Tibial artery (tissue), 4 donors: Measurements from ENCODE around the gene UBA1.

Source experiments
- DNase-seq, 2 donors: peaks; one replicate each; pipeline ENCODE4 v3.0.0-alpha.2; 2019
- H3K27ac ChIP-seq, 2 donors: fragments of 200-600 bp; sonication (generic) in 1 of 2; 1 replicate in 1 of 2; 2 replicates in 1 of 2; pipeline ENCODE4 v1.5.1; 2018 to 2019; ENCODE audit warnings: mild to moderate bottlenecking in 1 of 2
- H3K27me3 ChIP-seq, 2 donors: fragments of 200-600 bp; sonication (generic) in 1 of 2; one replicate each; pipeline versions ENCODE4 v1.5.1 to v1.6.0; 2016 to 2019
- H3K36me3 ChIP-seq, 3 donors: fragments of 200-600 bp; sonication (generic) in 2 of 3; one replicate each; pipeline ENCODE4 v1.5.1; 2016 to 2019; ENCODE audit warnings: mild to moderate bottlenecking in 2 of 3
- H3K4me1 ChIP-seq, 4 donors: fragments of 200-600 bp; sonication (generic) in 2 of 4; 1 replicate in 3 of 4; 2 replicates in 1 of 4; pipeline ENCODE4 v1.5.1; 2016 to 2019
- H3K4me3 ChIP-seq, 2 donors: fragments of 200-600 bp; sonication (generic) in 1 of 2; 1 replicate in 1 of 2; 2 replicates in 1 of 2; pipeline ENCODE4 v1.5.1; 2018 to 2019; ENCODE audit warnings: mild to moderate bottlenecking in 2 of 2
- H3K9me3 ChIP-seq, 3 donors: fragments of 200-600 bp; sonication (generic) in 1 of 3; one replicate each; pipeline ENCODE4 v1.5.1; 2016 to 2019
- intact Hi-C: fragments of 100-400 bp; cut with DNase I; formaldehyde crosslinking; loops from one replicate; pipeline ENCODE4 v1.15.0; 2023; ENCODE audit warnings: low total_unique reads
- TF ChIP-seq, protein P1 (sequence below), 2 experiments: fragments of 200-600 bp in 1 of 2; fragments of 450-650 bp in 1 of 2; IDR thresholded peaks; one replicate each; pipeline ENCODE4 v1.5.1; 2017 to 2019; ENCODE audit warnings: antibody characterized with exemption in 2 of 2, mild to moderate bottlenecking in 1 of 2, moderate library complexity in 1 of 2

Gene UBA1

GRCh38 chrX:47175588-47175980, 18.0 kb upstream of the UBA1 start:
- DNase-seq: no peak
- H3K4me3 ChIP-seq: no peak overlapping the region
- H3K4me1 ChIP-seq: peaks cover 0 to 10% (median 0%) of the 10 kb centered on the region in 4 donors
- TF ChIP-seq, protein P1, sequence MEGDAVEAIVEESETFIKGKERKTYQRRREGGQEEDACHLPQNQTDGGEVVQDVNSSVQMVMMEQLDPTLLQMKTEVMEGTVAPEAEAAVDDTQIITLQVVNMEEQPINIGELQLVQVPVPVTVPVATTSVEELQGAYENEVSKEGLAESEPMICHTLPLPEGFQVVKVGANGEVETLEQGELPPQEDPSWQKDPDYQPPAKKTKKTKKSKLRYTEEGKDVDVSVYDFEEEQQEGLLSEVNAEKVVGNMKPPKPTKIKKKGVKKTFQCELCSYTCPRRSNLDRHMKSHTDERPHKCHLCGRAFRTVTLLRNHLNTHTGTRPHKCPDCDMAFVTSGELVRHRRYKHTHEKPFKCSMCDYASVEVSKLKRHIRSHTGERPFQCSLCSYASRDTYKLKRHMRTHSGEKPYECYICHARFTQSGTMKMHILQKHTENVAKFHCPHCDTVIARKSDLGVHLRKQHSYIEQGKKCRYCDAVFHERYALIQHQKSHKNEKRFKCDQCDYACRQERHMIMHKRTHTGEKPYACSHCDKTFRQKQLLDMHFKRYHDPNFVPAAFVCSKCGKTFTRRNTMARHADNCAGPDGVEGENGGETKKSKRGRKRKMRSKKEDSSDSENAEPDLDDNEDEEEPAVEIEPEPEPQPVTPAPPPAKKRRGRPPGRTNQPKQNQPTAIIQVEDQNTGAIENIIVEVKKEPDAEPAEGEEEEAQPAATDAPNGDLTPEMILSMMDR (IDR thresholded peaks at IDR 0.05): no peak
- intact Hi-C loops: no loop called here
- H3K9me3 ChIP-seq: no peaks in the 10 kb centered on the region
- peaks cover 14 to 95% (median 90%) of the 10 kb centered on the region in 3 donors for H3K36me3 ChIP-seq
- no peaks in the 10 kb centered on the region for H3K27me3 ChIP-seq
- no peak overlapping the region for H3K27ac ChIP-seq

DNA sequence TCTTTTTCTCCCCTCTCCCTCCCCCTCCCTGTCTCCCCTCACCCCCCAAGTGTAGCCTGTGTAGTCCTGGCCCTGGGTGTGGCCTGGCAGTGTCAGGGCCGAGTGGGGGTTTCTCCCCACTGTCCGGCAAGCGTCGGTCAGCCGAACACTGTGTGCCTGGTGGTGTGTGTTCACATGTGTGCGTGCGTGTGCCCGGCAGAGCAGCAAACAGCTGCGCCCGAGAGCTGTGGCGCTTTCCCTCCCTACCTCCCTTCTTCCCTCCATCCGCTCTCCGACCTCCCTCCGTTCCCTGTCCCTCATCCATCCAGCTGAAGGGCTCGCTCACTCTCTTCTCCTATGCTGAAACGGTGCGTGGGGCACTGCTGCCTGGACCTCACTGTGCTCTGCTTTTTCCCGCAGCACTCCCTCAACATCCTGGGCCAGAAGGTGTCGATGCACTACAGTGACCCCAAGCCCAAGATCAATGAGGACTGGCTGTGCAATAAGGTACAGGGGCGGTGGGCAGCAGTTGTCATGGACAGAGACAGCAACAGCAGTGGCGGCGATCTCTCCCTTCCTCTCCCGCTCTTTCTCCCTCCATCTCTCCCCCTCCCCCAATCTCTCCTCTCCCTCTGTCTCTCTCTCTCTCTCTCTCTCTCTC, 17.4 kb upstream of the UBA1 start:
- TF ChIP-seq, protein P1 (IDR thresholded peaks at IDR 0.05): no peak
- DNase-seq: no peak

DNA sequence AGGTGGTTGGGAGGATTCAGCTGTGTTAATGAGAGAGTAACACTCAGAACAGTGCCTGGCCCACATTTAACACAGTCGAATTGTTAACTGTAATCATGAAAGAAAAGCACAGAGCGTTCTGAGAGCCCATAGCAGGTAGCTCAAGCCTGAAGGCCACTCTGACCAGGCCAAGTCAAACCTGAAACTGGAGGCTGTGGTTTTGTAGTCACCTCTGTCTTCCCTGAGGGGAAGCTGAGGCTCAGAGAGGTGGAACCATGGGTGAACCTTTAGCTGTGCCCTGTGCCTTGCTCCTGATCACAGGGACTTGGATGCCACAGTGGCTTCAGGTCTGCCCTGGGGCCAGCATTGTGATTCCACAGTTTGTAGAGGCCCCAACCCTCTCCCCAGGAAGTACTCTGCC, 16.6 kb upstream of the UBA1 start:
- Histone ChIP-seq H3K36me3 (peaks cover 18 to 94% (median 93%) of the 10 kb centered on the region in 3 donors), H3K4me3 (no peak overlapping the region), H3K27me3 (no peaks in the 10 kb centered on the region), H3K27ac (no peak overlapping the region), H3K4me1 (peaks cover 0 to 10% (median 0%) of the 10 kb centered on the region in 4 donors), H3K9me3 (no peaks in the 10 kb centered on the region)
- DNase-seq: peak in 1 of 2 donors; percentile 1
- TF ChIP-seq, protein P1 (IDR thresholded peaks at IDR 0.05): no peak
- intact Hi-C loops: no loop called here

More for the DNA sequence above, 17.4 kb upstream of the UBA1 start:
- H3K9me3 ChIP-seq: no peaks in the 10 kb centered on the region
- H3K4me1 ChIP-seq: peaks cover 0 to 10% (median 0%) of the 10 kb centered on the region in 4 donors
- no peak overlapping the region for H3K4me3 ChIP-seq
- H3K36me3 ChIP-seq: peaks cover 10 to 93% (median 90%) of the 10 kb centered on the region in 3 donors
- no peak overlapping the region for H3K27ac ChIP-seq
- intact Hi-C loops: no loop called here
- no peaks in the 10 kb centered on the region for H3K27me3 ChIP-seq

GRCh38 chrX:47178337-47178736, 15.3 kb upstream of the UBA1 start:
- Histone ChIP-seq H3K4me1 (peaks cover 0 to 10% (median 0%) of the 10 kb centered on the region in 4 donors), H3K27me3 (no peaks in the 10 kb centered on the region), H3K27ac (peak overlapping the region; percentile 41 to 60), H3K36me3 (peaks cover 23 to 92% (median 89%) of the 10 kb centered on the region in 3 donors), H3K9me3 (no peaks in the 10 kb centered on the region), H3K4me3 (no peak overlapping the region)
- peak in 1 of 2 donors; percentile 10 for DNase-seq
- intact Hi-C loops: no loop called here
- TF ChIP-seq, protein P1 (IDR thresholded peaks at IDR 0.05): no peak

DNA sequence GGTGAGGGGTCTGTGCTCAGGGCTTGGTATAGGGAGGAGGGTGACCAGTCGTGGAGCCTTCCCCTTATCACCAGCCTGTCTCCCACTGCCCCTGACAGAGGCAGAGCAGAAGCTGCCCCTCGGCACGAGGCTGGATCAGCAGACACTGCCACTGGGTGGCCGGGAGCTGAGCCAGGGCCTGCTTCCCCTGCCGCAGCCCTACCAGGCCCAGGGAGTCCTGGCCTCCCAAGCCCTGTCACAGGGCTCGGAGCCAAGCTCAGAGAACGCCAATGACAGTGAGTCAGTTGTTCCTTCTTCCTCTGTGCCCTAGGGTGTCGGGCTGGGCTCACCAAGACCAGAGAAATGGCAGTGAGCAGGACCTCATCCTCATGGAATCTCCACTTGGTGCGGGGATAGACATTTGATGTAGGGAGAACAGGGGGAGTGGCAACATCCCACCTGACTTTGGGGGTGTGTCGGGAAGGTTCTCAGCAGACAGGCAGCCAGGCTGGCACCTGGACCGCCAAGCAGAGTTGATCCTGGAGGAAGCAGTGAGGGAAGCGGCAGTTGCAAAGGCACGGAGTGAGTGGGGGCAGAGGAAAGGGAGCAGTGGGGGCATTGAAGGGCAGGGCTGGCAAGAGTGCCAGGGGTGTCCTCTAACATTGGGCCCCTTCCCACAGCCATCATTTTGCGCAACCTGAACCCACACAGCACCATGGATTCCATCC, 14.3 kb upstream of the UBA1 start:
- Histone ChIP-seq H3K27me3 (no peaks in the 10 kb centered on the region), H3K9me3 (no peaks in the 10 kb centered on the region), H3K27ac (peak overlapping the region; percentile 41 to 60), H3K36me3 (peaks cover 23 to 82% (median 78%) of the 10 kb centered on the region in 3 donors), H3K4me1 (peaks cover 0 to 10% (median 0%) of the 10 kb centered on the region in 4 donors), H3K4me3 (no peak overlapping the region)
- TF ChIP-seq, protein P1 (IDR thresholded peaks at IDR 0.05): no peak
- intact Hi-C loops: no loop called here
- DNase-seq: peak; percentile 29 to 80
